HCT116 (cell line): ENCODE results near the gene CDC14A. TPM values are rescaled to one million over a fixed set of nuclear protein-coding genes. Genes with fewer than 3 reads are reported as not detected.

ENCODE experiments used
- ATAC-seq: fragments of 200-7000 bp; cut with Tn5 transposase; 2 replicates; pipeline ENCODE4 v1.9.1; 2020; ENCODE audit warnings: mild to moderate bottlenecking, moderate library complexity
- BruUV-seq: library from RNA; stranded (reverse); fragments of 400-500 nt; replicated peaks from 2 replicates; lab custom pipeline; 2021; lab: Mats Ljungman, UMichigan
- CTCF ChIA-PET: fragments of 300-600 bp; sonication (Branson Sonifier 250); formaldehyde crosslinking; loops from one replicate; lab custom pipeline; 2021; ENCODE audit warnings: antibody characterized with exemption; lab: Charles Lee
- POLR2A ChIA-PET: fragments of 300-600, 350-600 bp; sonication (Branson Sonifier 250); formaldehyde crosslinking; loops from one replicate; lab custom pipeline; 2021; ENCODE audit warnings: antibody characterized with exemption; lab: Charles Lee
- RAD21 ChIA-PET, 2 experiments: fragments of 300-600 bp; sonication (Branson Sonifier 250); formaldehyde crosslinking; loops; one replicate each; lab custom pipeline; 2023; ENCODE audit warnings: low total read pairs in 2 of 2; ENCODE audit not compliant: uncharacterized antibody in 2 of 2, unreplicated experiment in 2 of 2, low non-redundant PET in 1 of 2; lab: Charles Lee
- DNase-seq: peaks from one replicate; pipeline ENCODE4 v3.0.0-alpha.2; 2010; ENCODE audit warnings: low read depth, low spot score
- H2AFZ ChIP-seq: fragments of 200-600 bp; shearing (Covaris generic), sonication (generic); 2 replicates; pipeline ENCODE4 v1.6.1; 2017; ENCODE audit warnings: low read depth, mixed run types, mixed read lengths, antibody characterized with exemption, low read length; ENCODE audit not compliant: poor library complexity, severe bottlenecking
- H3K27ac ChIP-seq: 2 replicates; pipeline ENCODE4 v1.5.1; 2012; ENCODE audit warnings: low read depth, low read length
- H3K27me3 ChIP-seq: fragments of 200-600 bp; sonication (generic); 2 replicates; pipeline ENCODE4 v1.6.1; 2016; ENCODE audit warnings: mixed run types, low read length, mixed read lengths; ENCODE audit not compliant: insufficient read depth
- H3K36me3 ChIP-seq, 2 experiments: fragments of 200-500 bp in 1 of 2; fragments of 200-600 bp in 1 of 2; sonication (Bioruptor generic) in 1 of 2; sonication (generic) in 1 of 2; 2 replicates each; pipeline versions ENCODE4 v1.5.1 to v1.6.1; 2014 to 2016; ENCODE audit warnings: low read length in 2 of 2, inconsistent platforms in 1 of 2, mixed read lengths in 1 of 2, mixed run types in 1 of 2; ENCODE audit not compliant: insufficient read depth in 2 of 2, control insufficient read depth in 1 of 2
- H3K4me1 ChIP-seq, 2 experiments: fragments of 200-600 bp in 1 of 2; sonication (generic) in 1 of 2; 2 replicates each; pipeline versions ENCODE4 v1.5.1 to v1.6.1; 2012 to 2017; ENCODE audit warnings: low read length in 2 of 2, inconsistent platforms in 1 of 2, mild to moderate bottlenecking in 1 of 2, mixed read lengths in 1 of 2, mixed run types in 1 of 2, moderate library complexity in 1 of 2; ENCODE audit not compliant: insufficient read depth in 2 of 2, control insufficient read depth in 1 of 2
- H3K4me2 ChIP-seq: fragments of 200-600 bp; sonication (generic); 2 replicates; pipeline ENCODE4 v1.6.1; 2017; ENCODE audit warnings: mixed run types, low read length, mixed read lengths
- H3K4me3 ChIP-seq, 2 experiments: fragments of 200-600 bp in 1 of 2; sonication (generic) in 1 of 2; replicated peaks in 1 of 2; 2 replicates each; pipeline ENCODE4 v1.5.1; 2011 to 2016; ENCODE audit warnings: low read length in 2 of 2, control low read depth in 1 of 2, low read depth in 1 of 2, mild to moderate bottlenecking in 1 of 2, mixed read lengths in 1 of 2, mixed run types in 1 of 2
- H3K79me2 ChIP-seq: fragments of 200-600 bp; sonication (generic); 2 replicates; pipeline ENCODE4 v1.6.1; 2017; ENCODE audit warnings: mild to moderate bottlenecking, mixed run types, low read length, moderate library complexity, mixed read lengths; ENCODE audit not compliant: insufficient read depth
- H3K9ac ChIP-seq: fragments of 200-600 bp; sonication (generic); 2 replicates; pipeline ENCODE4 v1.6.1; 2016; ENCODE audit warnings: low read length, mixed read lengths
- H3K9me2 ChIP-seq: fragments of 200-600 bp; sonication (generic), shearing (Covaris generic); 2 replicates; pipeline ENCODE4 v1.6.1; 2017; ENCODE audit warnings: mixed run types, mild to moderate bottlenecking, moderate library complexity; ENCODE audit not compliant: insufficient read depth
- H3K9me3 ChIP-seq, 2 experiments: fragments of 200-500 bp in 1 of 2; fragments of 200-600 bp in 1 of 2; sonication (Bioruptor generic) in 1 of 2; sonication (generic) in 1 of 2; 2 replicates each; pipeline ENCODE4 v1.6.1; 2014 to 2017; ENCODE audit warnings: low read length in 2 of 2, mixed read lengths in 2 of 2, inconsistent platforms in 1 of 2, low read depth in 1 of 2, mild to moderate bottlenecking in 1 of 2, mixed run types in 1 of 2, moderate library complexity in 1 of 2; ENCODE audit not compliant: control insufficient read depth in 1 of 2, insufficient read depth in 1 of 2
- H4K20me1 ChIP-seq: fragments of 200-600 bp; sonication (generic), shearing (Covaris generic); 2 replicates; pipeline ENCODE4 v1.6.1; 2017; ENCODE audit warnings: mixed run types, mild to moderate bottlenecking, moderate library complexity; ENCODE audit not compliant: insufficient read depth
- ATF3 ChIP-seq: IDR thresholded peaks from 2 replicates; pipeline ENCODE4 v1.6.1; 2012
- CEBPB ChIP-seq: IDR thresholded peaks from 2 replicates; pipeline ENCODE4 v1.6.1; 2012; ENCODE audit warnings: low read depth
- CTCF ChIP-seq, 3 experiments: fragments of 200-600 bp in 1 of 3; sonication (generic) in 1 of 3; IDR thresholded peaks in 2 of 3; conservative IDR thresholded peaks in 1 of 3; 2 replicates each; pipeline ENCODE4 v1.5.1; 2012 to 2017; ENCODE audit warnings: low read depth in 2 of 3, low read length in 2 of 3, antibody characterized with exemption in 1 of 3, borderline replicate concordance in 1 of 3, control low read depth in 1 of 3, mild to moderate bottlenecking in 1 of 3, mixed read lengths in 1 of 3, mixed run types in 1 of 3, moderate library complexity in 1 of 3; ENCODE audit not compliant: insufficient read depth in 1 of 3
- EZH2 ChIP-seq: fragments of 200-600 bp; sonication (generic); IDR thresholded peaks from 2 replicates; pipeline ENCODE4 v1.6.1; 2017; ENCODE audit warnings: antibody characterized with exemption, mixed run types
- FOSL1 ChIP-seq: IDR thresholded peaks from 2 replicates; pipeline ENCODE4 v1.6.1; 2012; ENCODE audit warnings: low read depth
- JUND ChIP-seq: IDR thresholded peaks from 2 replicates; pipeline ENCODE4 v1.6.1; 2012
- MAX ChIP-seq: IDR thresholded peaks from 2 replicates; pipeline ENCODE4 v1.6.1; 2012
- POLR2AphosphoS5 ChIP-seq: IDR thresholded peaks from 2 replicates; pipeline ENCODE4 v1.6.1; 2011; ENCODE audit warnings: mild to moderate bottlenecking, low read depth, low read length, moderate library complexity
- RAD21 ChIP-seq: IDR thresholded peaks from 2 replicates; pipeline ENCODE4 v1.6.1; 2012; ENCODE audit warnings: low read depth, mild to moderate bottlenecking
- REST ChIP-seq: IDR thresholded peaks from 2 replicates; pipeline ENCODE4 v1.6.1; 2012; ENCODE audit warnings: low read depth
- SIN3A ChIP-seq: IDR thresholded peaks from 2 replicates; pipeline ENCODE4 v1.6.1; 2012; ENCODE audit warnings: low read depth
- SP1 ChIP-seq: IDR thresholded peaks from 2 replicates; pipeline ENCODE4 v1.6.1; 2012; ENCODE audit warnings: low read depth
- SRF ChIP-seq: IDR thresholded peaks from 2 replicates; pipeline ENCODE4 v1.6.1; 2012; ENCODE audit warnings: low read depth
- YY1 ChIP-seq: IDR thresholded peaks from 2 replicates; pipeline ENCODE4 v1.6.1; 2011; ENCODE audit warnings: low read length, low read depth, moderate library complexity, mild to moderate bottlenecking; ENCODE audit not compliant: insufficient replicate concordance; ENCODE audit errors: extremely low read depth
- ZFX ChIP-seq: fragments of 450-650 bp; IDR thresholded peaks from 2 replicates; pipeline ENCODE4 v1.6.1; 2017
- intact Hi-C: fragments of 100-400 bp; cut with micrococcal nuclease; formaldehyde crosslinking; loops from 2 replicates; pipeline ENCODE4 v1.10.0; 2022
- total RNA-seq: library from RNA; stranded (reverse); gene quantifications from one replicate; pipeline ENCODE4 v1.2.1, GENCODE V29; 2021; ENCODE audit not compliant: unreplicated experiment

CDC14A gene
- total RNA-seq, 1 experiment from 2014 or later = 5.1 TPM

GRCh38 chr1:100510451-100510850 lies 158.1 kb downstream of the CDC14A start:
- ChIA-PET CTCF (no interaction called here), RAD21 (no interaction called here), POLR2A (no interaction called here)
- intact Hi-C loops = no loop called here
- no peak for DNase-seq
- Histone ChIP-seq H4K20me1 (no peaks in the 10 kb centered on the region), H3K36me3 (no peaks in the 10 kb centered on the region), H2AFZ (no peak overlapping the region), H3K9me2 (no peaks in the 10 kb centered on the region), H3K79me2 (no peaks in the 10 kb centered on the region), H3K4me2 (no peak overlapping the region), H3K9ac (no peak overlapping the region), H3K27ac (no peak overlapping the region), H3K27me3 (no peaks in the 10 kb centered on the region), H3K9me3 (no peaks in the 10 kb centered on the region), H3K4me1 (no peaks in the 10 kb centered on the region)
- no peak for ATAC-seq
- BruUV-seq = no TSS peak
- TF ChIP-seq REST = no peak
- TF ChIP-seq, all 23 proteins: peak for 0
- no peak overlapping the region for H3K4me3 ChIP-seq

GRCh38 chr1:100511058-100511457 lies 158.8 kb downstream of the CDC14A start:
- no peaks in the 10 kb centered on the region for H4K20me1 ChIP-seq
- no peaks in the 10 kb centered on the region for H3K36me3 ChIP-seq
- ATAC-seq = no peak
- POLR2A ChIA-PET = no interaction called here
- BruUV-seq = no TSS peak
- no peaks in the 10 kb centered on the region for H3K79me2 ChIP-seq
- DNase-seq = no peak
- no peak overlapping the region for H3K27ac ChIP-seq
- CTCF ChIA-PET = no interaction called here
- H3K27me3 ChIP-seq = no peaks in the 10 kb centered on the region
- H3K4me2 ChIP-seq = no peak overlapping the region
- RAD21 ChIA-PET = no interaction called here
- no peak overlapping the region for H3K4me3 ChIP-seq
- intact Hi-C loops = no loop called here
- H3K4me1 ChIP-seq = no peaks in the 10 kb centered on the region
- TF ChIP-seq EZH2 (no peak), YY1 (no peak), JUND (no peak), MAX (no peak), CTCF (IDR thresholded peaks at IDR 0.05 in 2 of 3, conservative IDR thresholded peaks at IDR 0.05 in 1 of 3; ENCODE audit: borderline replicate concordance in 1 of 3, insufficient read depth in 1 of 3, low read depth in 2 of 3, low read length in 2 of 3) (no peak), SIN3A (no peak), RAD21 (no peak), ATF3 (no peak), FOSL1 (no peak), ZFX (no peak), SRF (no peak), POLR2AphosphoS5 (no peak), SP1 (no peak), CEBPB (no peak)
- no peaks in the 10 kb centered on the region for H3K9me3 ChIP-seq
- H2AFZ ChIP-seq = no peak overlapping the region
- no peak overlapping the region for H3K9ac ChIP-seq
- no peaks in the 10 kb centered on the region for H3K9me2 ChIP-seq
